Trophoblast cell (in vitro differentiated cells and primary cell): ENCODE data around the gene OR2A7.
"Not testable (repeated sequence)": the region's sequence is repeated elsewhere in the genome, so short reads cannot be mapped to it uniquely, and the experiment has no call there.

Experiments used
- DNase-seq, 2 donors: peaks; one replicate each; pipeline ENCODE4 v3.0.0-alpha.2; 2016
- H2AFZ ChIP-seq: 2 replicates; pipeline ENCODE4 v1.6.1; 2013; ENCODE audit warnings: low read length, moderate library complexity, mild to moderate bottlenecking; ENCODE audit not compliant: insufficient read depth, poor library complexity
- H2AK5ac ChIP-seq: 2 replicates; pipeline ENCODE4 v1.6.1; 2013; ENCODE audit warnings: mild to moderate bottlenecking, low read length
- H2BK120ac ChIP-seq: 2 replicates; pipeline ENCODE4 v1.6.1; 2013; ENCODE audit warnings: low read length, mild to moderate bottlenecking, moderate library complexity; ENCODE audit not compliant: insufficient read depth, poor library complexity
- H2BK12ac ChIP-seq: 2 replicates; pipeline ENCODE4 v1.6.1; 2013; ENCODE audit warnings: mild to moderate bottlenecking, low read length, moderate library complexity
- H2BK5ac ChIP-seq: 2 replicates; pipeline ENCODE4 v1.6.1; 2013; ENCODE audit warnings: low read length, low read depth, moderate library complexity, mild to moderate bottlenecking; ENCODE audit not compliant: poor library complexity
- H3K14ac ChIP-seq: 2 replicates; pipeline ENCODE4 v1.6.1; 2013; ENCODE audit warnings: mild to moderate bottlenecking, low read length
- H3K18ac ChIP-seq: 2 replicates; pipeline ENCODE4 v1.6.1; 2013; ENCODE audit warnings: mild to moderate bottlenecking, low read length
- H3K23ac ChIP-seq: 2 replicates; pipeline ENCODE4 v1.6.1; 2013; ENCODE audit warnings: low read length
- H3K27ac ChIP-seq: 2 replicates; pipeline ENCODE4 v1.5.1; 2013; ENCODE audit warnings: low read depth, mild to moderate bottlenecking, inconsistent platforms, low read length, moderate library complexity
- H3K27me3 ChIP-seq: 2 replicates; pipeline ENCODE4 v1.6.1; 2013; ENCODE audit warnings: inconsistent platforms, mild to moderate bottlenecking, low read length, moderate library complexity; ENCODE audit not compliant: insufficient read depth
- H3K36me3 ChIP-seq, 2 experiments: 1 replicate in 1 of 2; 2 replicates in 1 of 2; pipeline ENCODE4 v1.6.1; 2013; ENCODE audit warnings: low read length in 2 of 2, mild to moderate bottlenecking in 2 of 2, moderate library complexity in 1 of 2; ENCODE audit not compliant: insufficient read depth in 2 of 2, control insufficient read depth in 1 of 2
- H3K4ac ChIP-seq: 2 replicates; pipeline ENCODE4 v1.6.1; 2013; ENCODE audit warnings: low read depth, mild to moderate bottlenecking, low read length, moderate library complexity
- H3K4me1 ChIP-seq, 2 experiments: 1 replicate in 1 of 2; 2 replicates in 1 of 2; pipeline ENCODE4 v1.6.1; 2013; ENCODE audit warnings: low read length in 2 of 2, mild to moderate bottlenecking in 2 of 2, moderate library complexity in 1 of 2; ENCODE audit not compliant: insufficient read depth in 2 of 2, control insufficient read depth in 1 of 2
- H3K4me2 ChIP-seq: 2 replicates; pipeline ENCODE4 v1.6.1; 2013; ENCODE audit warnings: inconsistent platforms, mild to moderate bottlenecking, low read length, moderate library complexity
- H3K4me3 ChIP-seq: 2 replicates; pipeline ENCODE4 v1.5.1; 2013; ENCODE audit warnings: mild to moderate bottlenecking, low read depth, low read length, inconsistent platforms
- H3K79me1 ChIP-seq: one replicate; pipeline ENCODE4 v1.6.1; 2013; ENCODE audit warnings: low read length
- H3K79me2 ChIP-seq: 2 replicates; pipeline ENCODE4 v1.6.1; 2013; ENCODE audit warnings: low read length, mild to moderate bottlenecking; ENCODE audit not compliant: control insufficient read depth, insufficient read depth, poor library complexity
- H3K9ac ChIP-seq: 2 replicates; pipeline ENCODE4 v1.6.1; 2013; ENCODE audit warnings: mild to moderate bottlenecking, low read length
- H3K9me3 ChIP-seq: 2 replicates; pipeline ENCODE4 v1.6.1; 2013; ENCODE audit warnings: low read depth, mild to moderate bottlenecking, control low read depth, inconsistent platforms, low read length; ENCODE audit not compliant: insufficient read depth
- H4K12ac ChIP-seq: 2 replicates; pipeline ENCODE4 v1.6.1; 2013; ENCODE audit warnings: low read depth, mild to moderate bottlenecking, low read length, moderate library complexity
- H4K8ac ChIP-seq: 2 replicates; pipeline ENCODE4 v1.6.1; 2013; ENCODE audit warnings: low read depth, mild to moderate bottlenecking, low read length, moderate library complexity
- H4K91ac ChIP-seq: one replicate; pipeline ENCODE4 v1.6.1; 2013; ENCODE audit warnings: low read depth, mild to moderate bottlenecking, low read length, moderate library complexity
- WGBS: extraction: QIAGEN DNeasy Blood & Tissue Kit; methylation state at CpG from one replicate; pipeline ENCODE4 v1.1.7; 2013; ENCODE audit warnings: missing lambda C conversion rate; ENCODE audit not compliant: insufficient read length, insufficient coverage; ENCODE audit errors: extremely low coverage; 5-methylcytosine and 5-hydroxymethylcytosine counted together

Gene OR2A7

DNA sequence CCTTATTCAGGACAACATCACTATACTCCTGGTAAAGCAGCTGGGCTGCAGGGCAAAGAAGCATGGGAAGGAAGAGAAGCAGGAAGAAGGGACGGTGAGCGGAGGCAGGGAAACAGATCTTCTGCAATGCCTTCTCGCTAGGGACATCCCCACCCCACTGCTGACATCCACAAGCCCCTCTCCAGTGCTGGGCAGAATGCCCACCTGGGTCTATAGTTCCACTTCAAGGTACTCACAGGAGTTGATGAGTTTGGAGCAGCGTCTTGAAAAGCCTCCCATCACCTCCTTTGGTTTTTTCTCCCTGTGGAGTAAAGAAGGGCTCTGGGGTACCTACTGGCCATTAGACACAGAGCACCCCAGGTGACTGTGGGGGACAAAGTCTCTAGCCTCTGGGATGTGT, 17.9 kb upstream of the OR2A7 start:
- not testable (repeated sequence) for H2BK12ac ChIP-seq, H3K79me2 ChIP-seq, H3K36me3 ChIP-seq, H2BK120ac ChIP-seq, DNase-seq, H3K18ac ChIP-seq, H3K27ac ChIP-seq, H4K8ac ChIP-seq, H3K4me2 ChIP-seq, H3K4me1 ChIP-seq, H3K4ac ChIP-seq, H2AFZ ChIP-seq, H3K14ac ChIP-seq, H2BK5ac ChIP-seq, H3K4me3 ChIP-seq, H3K79me1 ChIP-seq, H3K23ac ChIP-seq, H3K9me3 ChIP-seq, H4K91ac ChIP-seq, H2AK5ac ChIP-seq, H3K27me3 ChIP-seq, H4K12ac ChIP-seq, H3K9ac ChIP-seq
- no CpG with 5 or more reads among the region's 4 CpGs for WGBS

DNA sequence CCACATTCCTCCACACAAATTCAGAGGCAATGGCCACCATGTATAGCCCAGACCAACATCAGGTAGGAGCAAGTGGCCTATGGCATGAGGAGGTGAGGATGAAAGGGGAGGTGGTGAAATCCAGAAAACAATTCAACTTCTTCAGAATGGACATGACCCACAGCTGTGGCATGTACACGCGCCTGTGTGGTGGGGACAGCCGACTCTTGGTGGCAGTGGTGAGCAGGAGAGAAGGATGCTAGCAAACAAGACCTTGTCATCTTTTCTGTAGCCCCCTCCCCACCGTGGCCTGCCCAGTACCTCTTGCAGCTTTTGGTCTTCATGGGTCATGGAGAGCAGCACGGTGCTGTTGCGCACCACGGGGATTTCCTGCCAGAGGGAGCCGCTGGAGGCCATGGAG, 17.4 kb upstream of the OR2A7 start:
- not testable (repeated sequence) for H4K91ac ChIP-seq, H2BK12ac ChIP-seq, H3K4ac ChIP-seq, H2AK5ac ChIP-seq, H2AFZ ChIP-seq, H4K12ac ChIP-seq, H3K79me2 ChIP-seq, H3K9ac ChIP-seq, H2BK5ac ChIP-seq, H3K23ac ChIP-seq, H3K9me3 ChIP-seq, H3K27me3 ChIP-seq, H3K27ac ChIP-seq, H4K8ac ChIP-seq, H2BK120ac ChIP-seq, H3K79me1 ChIP-seq, H3K14ac ChIP-seq, H3K18ac ChIP-seq, DNase-seq, H3K4me1 ChIP-seq, H3K4me2 ChIP-seq, H3K4me3 ChIP-seq, H3K36me3 ChIP-seq
- no CpG with 5 or more reads among the region's 8 CpGs for WGBS

DNA sequence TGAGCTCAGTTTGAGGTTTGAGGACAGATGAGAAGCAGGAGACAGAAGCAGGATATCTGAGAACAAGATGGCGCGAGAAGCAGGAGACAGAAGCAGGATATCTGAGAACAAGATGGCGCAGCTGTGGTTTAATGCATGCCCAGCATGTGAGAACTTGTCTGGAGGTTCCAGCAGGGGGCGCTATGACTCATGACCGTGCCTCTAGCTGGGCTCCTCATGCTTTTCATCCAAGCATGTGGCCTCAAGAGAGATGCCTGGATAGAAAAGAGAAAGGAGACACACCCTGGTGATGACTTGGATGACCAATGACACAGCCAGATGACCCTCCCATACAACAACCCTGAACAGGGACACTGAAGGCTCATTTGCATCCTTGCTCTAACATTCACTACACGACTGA, 15.4 kb upstream of the OR2A7 start:
- H2BK120ac ChIP-seq, H3K4me1 ChIP-seq, H3K27me3 ChIP-seq, H3K14ac ChIP-seq, DNase-seq, H3K9me3 ChIP-seq, H3K18ac ChIP-seq, H3K79me2 ChIP-seq, H3K4ac ChIP-seq, H3K9ac ChIP-seq, H3K4me3 ChIP-seq, H3K36me3 ChIP-seq, H4K91ac ChIP-seq, H4K12ac ChIP-seq, H2BK5ac ChIP-seq, H3K23ac ChIP-seq, H3K79me1 ChIP-seq, H3K27ac ChIP-seq, H4K8ac ChIP-seq, H2AFZ ChIP-seq, H2AK5ac ChIP-seq, H3K4me2 ChIP-seq, H2BK12ac ChIP-seq: not testable (repeated sequence)
- no CpG with 5 or more reads among the region's 6 CpGs for WGBS

DNA sequence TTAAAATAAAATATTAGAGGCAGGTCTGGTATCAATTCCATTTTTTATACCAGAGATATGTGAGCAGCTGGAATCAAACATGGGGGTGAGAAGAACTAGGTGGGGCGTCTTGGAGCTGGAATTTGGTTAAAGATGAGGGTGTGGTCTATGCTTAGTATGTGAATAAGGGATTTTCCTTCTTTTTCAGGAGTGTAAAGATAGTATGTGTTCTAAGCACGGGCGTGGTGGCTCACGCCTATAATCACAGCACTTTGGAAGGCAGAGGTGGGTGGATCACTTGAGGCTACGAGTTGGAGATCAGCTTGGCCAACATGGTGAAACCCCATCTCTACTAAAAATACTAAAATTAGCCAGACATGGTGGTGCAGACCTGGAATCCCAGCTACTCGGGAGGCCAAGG, 10.7 kb upstream of the OR2A7 start:
- no CpG with 5 or more reads among the region's 6 CpGs for WGBS
- H3K9me3 ChIP-seq, DNase-seq, H3K23ac ChIP-seq, H2AFZ ChIP-seq, H4K8ac ChIP-seq, H3K36me3 ChIP-seq, H3K4me1 ChIP-seq, H2BK120ac ChIP-seq, H3K18ac ChIP-seq, H4K12ac ChIP-seq, H3K4me2 ChIP-seq, H2AK5ac ChIP-seq, H3K9ac ChIP-seq, H2BK5ac ChIP-seq, H3K79me2 ChIP-seq, H3K27me3 ChIP-seq, H3K14ac ChIP-seq, H3K4me3 ChIP-seq, H3K4ac ChIP-seq, H3K27ac ChIP-seq, H2BK12ac ChIP-seq, H4K91ac ChIP-seq, H3K79me1 ChIP-seq: not testable (repeated sequence)

DNA sequence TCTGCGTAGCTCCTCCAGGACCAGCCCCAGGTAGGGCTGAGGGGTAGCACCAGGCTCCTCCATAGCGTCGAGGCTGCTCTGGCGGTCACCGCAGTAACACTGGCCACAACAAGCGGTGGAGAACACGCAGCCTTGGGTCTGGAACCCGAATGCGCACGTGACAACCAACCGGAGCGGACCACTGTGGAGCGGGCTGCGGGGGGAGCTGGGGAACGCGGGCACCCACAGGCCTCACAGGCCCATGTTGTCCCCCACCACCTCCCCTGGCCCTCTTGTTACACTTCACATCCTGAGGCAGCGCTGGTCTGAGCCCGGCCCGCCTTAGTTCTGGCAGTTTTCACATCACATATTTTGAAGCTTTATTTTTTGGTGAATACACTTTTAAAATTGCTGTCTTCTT, 4.6 kb upstream of the OR2A7 start, which contains the start of gene CTAGE8:
TSS of gene CTAGE8 (minus strand) at position 101 of the 400 bp plus-strand sequence. CDS start at position 63, 38 bp downstream.
- not testable (repeated sequence) for H3K79me1 ChIP-seq, H3K9ac ChIP-seq
- WGBS = no CpG with 5 or more reads among the region's 19 CpGs

More for the DNA sequence above, 4.6 kb upstream of the OR2A7 start, which contains the start of gene CTAGE8:
- not testable (repeated sequence) for H2BK12ac ChIP-seq, H2AK5ac ChIP-seq, H3K23ac ChIP-seq, H3K4me1 ChIP-seq, H3K4me3 ChIP-seq, H3K4me2 ChIP-seq, DNase-seq, H4K8ac ChIP-seq, H3K4ac ChIP-seq, H3K9me3 ChIP-seq, H2BK120ac ChIP-seq, H4K12ac ChIP-seq, H4K91ac ChIP-seq, H3K79me2 ChIP-seq, H3K27ac ChIP-seq, H2BK5ac ChIP-seq, H2AFZ ChIP-seq, H3K14ac ChIP-seq, H3K27me3 ChIP-seq, H3K18ac ChIP-seq, H3K36me3 ChIP-seq
